MCF 10A (cell line): Measurements from ENCODE around the gene WWOX. TPM values are rescaled to one million over a fixed set of nuclear protein-coding genes. Genes with fewer than 3 reads are reported as not detected.

ENCODE experiments used
- BruUV-seq: library from RNA; stranded (reverse); fragments of 400-500 nt; replicated peaks from 2 replicates; lab custom pipeline; 2021; lab: Mats Ljungman, UMichigan
- CTCF ChIA-PET: fragments of 300-600 bp; sonication (Branson Sonifier 250); formaldehyde crosslinking; extraction: SDS; loops from one replicate; lab custom pipeline; 2021; ENCODE audit warnings: antibody characterized with exemption, inconsistent platforms; lab: Yijun Ruan, JAX
- POLR2A ChIA-PET: fragments of 300-600, 350-650 bp; sonication (Branson Sonifier 250); formaldehyde crosslinking; extraction: SDS; loops from one replicate; lab custom pipeline; 2020; ENCODE audit warnings: antibody characterized with exemption, inconsistent platforms; lab: Yijun Ruan, JAX
- DNase-seq: peaks from one replicate; pipeline ENCODE4 v3.0.0-alpha.2; 2018; ENCODE audit not compliant: unreplicated experiment
- H3K27ac Mint-ChIP-seq: one replicate; pipeline ENCODE4 v1.8.0; 2022; ENCODE audit warnings: mild to moderate bottlenecking, low read depth, mixed read lengths; ENCODE audit not compliant: unreplicated experiment
- H3K27me3 Mint-ChIP-seq: one replicate; pipeline ENCODE4 v1.8.0; 2022; ENCODE audit warnings: mixed read lengths; ENCODE audit not compliant: insufficient read depth, unreplicated experiment
- H3K36me3 Mint-ChIP-seq: one replicate; pipeline ENCODE4 v1.8.0; 2022; ENCODE audit warnings: mild to moderate bottlenecking, moderate library complexity, mixed read lengths; ENCODE audit not compliant: insufficient read depth, unreplicated experiment
- H3K4me1 Mint-ChIP-seq: one replicate; pipeline ENCODE4 v1.8.0; 2022; ENCODE audit warnings: mixed read lengths; ENCODE audit not compliant: insufficient read depth, unreplicated experiment
- H3K4me3 Mint-ChIP-seq: one replicate; pipeline ENCODE4 v1.8.0; 2022; ENCODE audit warnings: mild to moderate bottlenecking, moderate library complexity, mixed read lengths; ENCODE audit not compliant: unreplicated experiment
- H3K9me3 Mint-ChIP-seq: one replicate; pipeline ENCODE4 v1.8.0; 2022; ENCODE audit warnings: mixed read lengths; ENCODE audit not compliant: unreplicated experiment
- intact Hi-C: fragments of 100-400 bp; cut with micrococcal nuclease; formaldehyde crosslinking; loops from 2 replicates; pipeline ENCODE4 v1.14.1; 2022
- total RNA-seq: library from RNA; stranded (reverse); gene quantifications from 2 replicates; pipeline ENCODE4 v1.2.3, GENCODE V29; 2022
- TF ChIP-seq, protein P1 (sequence below): fragments of 200-600 bp; IDR thresholded peaks from one replicate; pipeline ENCODE4 v1.8.0; 2022; ENCODE audit warnings: antibody characterized with exemption, mild to moderate bottlenecking; ENCODE audit not compliant: unreplicated experiment

WWOX gene
- total RNA-seq, 1 experiment from 2014 or later: 18.1 TPM

DNA sequence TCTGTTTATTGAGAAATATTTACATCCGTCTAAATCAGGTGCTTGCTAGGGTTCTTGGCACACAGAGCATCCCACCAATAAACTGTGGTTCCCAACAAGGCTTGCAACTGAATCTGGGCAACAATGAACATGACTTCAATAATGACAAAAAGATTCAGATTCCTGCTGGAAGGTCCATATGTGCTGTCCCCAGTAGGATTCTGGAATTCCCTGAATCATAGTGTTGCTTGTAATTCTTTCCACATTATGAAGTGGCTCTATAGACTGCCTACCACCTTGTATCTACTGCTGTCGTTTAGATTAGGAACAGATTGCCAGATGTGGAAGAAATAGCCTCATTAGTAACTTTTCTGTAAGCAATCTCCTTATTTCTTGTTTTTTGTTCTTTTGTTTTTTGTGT, 265.9 kb downstream of the WWOX start:
- BruUV-seq: no TSS peak
- no peaks in the 10 kb centered on the region for H3K9me3 Mint-ChIP-seq
- TF ChIP-seq, protein P1, sequence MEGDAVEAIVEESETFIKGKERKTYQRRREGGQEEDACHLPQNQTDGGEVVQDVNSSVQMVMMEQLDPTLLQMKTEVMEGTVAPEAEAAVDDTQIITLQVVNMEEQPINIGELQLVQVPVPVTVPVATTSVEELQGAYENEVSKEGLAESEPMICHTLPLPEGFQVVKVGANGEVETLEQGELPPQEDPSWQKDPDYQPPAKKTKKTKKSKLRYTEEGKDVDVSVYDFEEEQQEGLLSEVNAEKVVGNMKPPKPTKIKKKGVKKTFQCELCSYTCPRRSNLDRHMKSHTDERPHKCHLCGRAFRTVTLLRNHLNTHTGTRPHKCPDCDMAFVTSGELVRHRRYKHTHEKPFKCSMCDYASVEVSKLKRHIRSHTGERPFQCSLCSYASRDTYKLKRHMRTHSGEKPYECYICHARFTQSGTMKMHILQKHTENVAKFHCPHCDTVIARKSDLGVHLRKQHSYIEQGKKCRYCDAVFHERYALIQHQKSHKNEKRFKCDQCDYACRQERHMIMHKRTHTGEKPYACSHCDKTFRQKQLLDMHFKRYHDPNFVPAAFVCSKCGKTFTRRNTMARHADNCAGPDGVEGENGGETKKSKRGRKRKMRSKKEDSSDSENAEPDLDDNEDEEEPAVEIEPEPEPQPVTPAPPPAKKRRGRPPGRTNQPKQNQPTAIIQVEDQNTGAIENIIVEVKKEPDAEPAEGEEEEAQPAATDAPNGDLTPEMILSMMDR: no peak
- H3K4me1 Mint-ChIP-seq: no peaks in the 10 kb centered on the region
- H3K27me3 Mint-ChIP-seq: no peaks in the 10 kb centered on the region
- ChIA-PET POLR2A (no interaction called here), CTCF (no interaction called here)
- H3K36me3 Mint-ChIP-seq: no peaks in the 10 kb centered on the region
- intact Hi-C loops: no loop called here
- no peak overlapping the region for H3K4me3 Mint-ChIP-seq
- no peak for DNase-seq
- no peak overlapping the region for H3K27ac Mint-ChIP-seq

DNA sequence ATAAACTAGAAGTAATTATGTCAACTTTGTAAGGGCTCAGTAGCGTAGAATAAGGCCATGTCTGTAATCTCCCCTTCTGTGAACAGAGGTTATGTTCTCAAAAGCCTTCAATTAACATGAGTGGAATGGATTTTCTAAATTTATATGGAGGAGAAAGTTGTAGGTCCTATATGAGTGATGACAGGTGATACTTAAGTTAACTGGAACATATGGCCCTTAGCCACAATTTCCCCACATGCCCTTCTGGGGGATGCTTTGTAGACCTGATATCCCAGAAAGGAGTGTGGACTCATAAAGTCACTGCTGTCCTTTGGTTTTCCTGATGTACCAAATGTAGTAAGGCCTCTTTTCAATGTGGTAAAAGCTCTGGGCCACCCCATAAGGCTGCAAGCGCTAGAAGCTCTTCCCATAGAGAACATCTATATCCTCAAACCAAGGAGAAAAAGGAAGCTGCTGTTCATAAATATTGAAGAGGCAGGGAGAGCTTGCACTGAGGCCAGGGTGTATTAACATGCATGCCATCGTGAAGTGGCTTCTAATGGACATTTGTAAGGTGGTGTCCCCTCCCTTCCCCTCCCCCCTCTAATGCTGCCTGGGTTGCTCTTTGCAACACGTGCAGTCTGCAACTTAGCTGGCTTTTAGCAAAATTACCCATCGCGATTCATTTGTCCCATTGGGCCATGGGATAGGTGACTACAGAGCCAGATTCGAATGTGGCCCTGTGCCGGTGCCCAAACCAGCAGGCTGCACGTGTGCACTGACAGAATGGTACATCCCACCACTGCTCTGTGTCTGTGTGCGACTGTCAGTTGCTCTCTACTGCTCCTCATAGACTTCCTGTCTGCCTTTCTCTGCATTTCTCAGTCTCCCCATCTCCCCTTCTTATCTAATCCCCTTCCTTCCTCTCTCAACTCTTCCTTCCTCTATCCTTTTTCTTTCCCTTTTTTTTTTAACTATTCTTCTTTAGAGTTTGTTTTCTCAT, 269.0 kb downstream of the WWOX start:
- DNase-seq: no peak
- no TSS peak for BruUV-seq
- Mint-ChIP-seq H3K4me3 (no peak overlapping the region), H3K27ac (no peak overlapping the region), H3K27me3 (no peaks in the 10 kb centered on the region), H3K9me3 (no peaks in the 10 kb centered on the region), H3K4me1 (no peaks in the 10 kb centered on the region), H3K36me3 (no peaks in the 10 kb centered on the region)
- ChIA-PET POLR2A (no interaction called here), CTCF (interaction anchor here (0.5 kb wide), 1 partner anchor 1992 kb away, joined by 5 read pairs; no protein-coding TSS in a partner anchor)
- intact Hi-C loops: no loop called here
- TF ChIP-seq, protein P1: no peak

DNA sequence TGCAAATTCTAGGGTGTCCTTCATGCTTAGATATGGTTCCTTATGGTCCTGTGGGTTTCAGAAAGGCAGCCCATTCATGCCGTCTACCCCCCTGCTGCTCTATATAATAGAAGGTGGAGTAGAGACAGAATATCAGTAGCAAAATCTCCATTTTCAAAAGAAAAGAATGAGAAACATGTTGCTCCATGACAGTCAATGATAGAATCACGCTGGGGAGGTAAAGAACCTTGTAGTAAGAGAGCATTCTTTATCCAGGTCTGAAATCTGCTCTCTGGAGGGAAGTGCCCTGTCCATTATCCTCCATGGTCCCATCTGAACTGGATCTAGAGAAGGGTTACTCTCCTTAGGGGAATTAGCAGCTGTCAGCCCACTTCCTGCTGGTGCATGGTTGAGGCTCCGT, 272.8 kb downstream of the WWOX start:
- Mint-ChIP-seq H3K27me3 (no peaks in the 10 kb centered on the region), H3K4me1 (no peaks in the 10 kb centered on the region), H3K4me3 (no peak overlapping the region), H3K27ac (no peak overlapping the region), H3K9me3 (no peaks in the 10 kb centered on the region), H3K36me3 (no peaks in the 10 kb centered on the region)
- intact Hi-C loops: no loop called here
- no peak for DNase-seq
- TF ChIP-seq, protein P1: no peak
- CTCF ChIA-PET: no interaction called here
- BruUV-seq: no TSS peak
- POLR2A ChIA-PET: no interaction called here

DNA sequence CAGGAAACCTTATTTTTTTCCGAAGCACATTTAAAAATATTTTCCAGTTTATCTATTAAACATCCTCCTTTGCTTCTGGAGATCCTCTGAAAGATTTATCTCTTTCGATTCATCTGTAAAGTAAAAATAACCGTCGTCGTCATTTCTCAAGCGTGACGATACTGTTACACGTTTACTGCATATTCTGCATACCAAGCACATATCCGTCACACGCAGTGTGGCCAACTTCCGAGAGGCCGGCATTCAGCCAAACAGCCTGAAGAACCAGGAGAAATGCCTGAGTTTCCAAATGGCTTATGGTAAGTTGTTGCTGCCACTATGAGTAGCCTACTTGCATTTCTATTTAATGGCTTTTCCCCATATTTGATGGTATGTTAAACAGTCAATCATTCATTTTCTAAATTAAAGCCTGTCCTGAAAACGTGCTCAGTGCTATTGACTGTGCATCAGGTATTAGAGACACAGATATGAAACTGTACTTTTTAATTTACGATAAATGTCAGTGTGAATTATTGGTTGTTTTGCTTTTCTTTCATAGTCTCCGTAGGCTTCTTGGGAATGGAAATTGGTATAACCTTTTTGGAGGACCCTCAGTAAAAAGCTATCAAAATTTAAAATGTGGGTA, 275.7 kb downstream of the WWOX start:
- intact Hi-C loops: no loop called here
- H3K27ac Mint-ChIP-seq: no peak overlapping the region
- TF ChIP-seq, protein P1: no peak
- no TSS peak for BruUV-seq
- no peak overlapping the region for H3K4me3 Mint-ChIP-seq
- H3K9me3 Mint-ChIP-seq: no peaks in the 10 kb centered on the region
- DNase-seq: no peak
- H3K27me3 Mint-ChIP-seq: no peaks in the 10 kb centered on the region
- H3K36me3 Mint-ChIP-seq: no peaks in the 10 kb centered on the region
- POLR2A ChIA-PET: no interaction called here
- H3K4me1 Mint-ChIP-seq: no peaks in the 10 kb centered on the region
- CTCF ChIA-PET: no interaction called here
